Measurements from ENCODE around the gene TSC22D4.
"Not testable (repeated sequence)": the region's sequence is repeated elsewhere in the genome, so short reads cannot be mapped to it uniquely, and the experiment has no call there.

The TSC22D4 gene

GRCh38 chr7:100478958-100479660 is at the start of gene TSC22D4:
TSC22D4 (minus strand) TSS chr7:100479214; CDS start chr7:100478038, 1,176 bp downstream.
- DNase-seq: peak; percentile 80

GRCh38 chr7:100528108-100528866 is 49.3 kb upstream of the TSC22D4 start:
- DNase-seq: not testable (repeated sequence)

- not testable (repeated sequence) for DNase-seq
Measured at GRCh38 chr7:100523192-100523591, 44.2 kb upstream of the TSC22D4 start.

GRCh38 chr7:100521909-100522593 is 43.0 kb upstream of the TSC22D4 start:
- not testable (repeated sequence) for DNase-seq

GRCh38 chr7:100521076-100521475 is 42.1 kb upstream of the TSC22D4 start:
- no peak for DNase-seq

GRCh38 chr7:100520138-100520537 is 41.1 kb upstream of the TSC22D4 start:
- no peak for DNase-seq

GRCh38 chr7:100519580-100519979 is 40.6 kb upstream of the TSC22D4 start:
- DNase-seq: no peak

GRCh38 chr7:100517305-100517704 is 38.3 kb upstream of the TSC22D4 start:
- DNase-seq: no peak

- DNase-seq: no peak
Measured at GRCh38 chr7:100516135-100516812, 37.3 kb upstream of the TSC22D4 start.

- DNase-seq: no peak
Measured at GRCh38 chr7:100515072-100515532, 36.1 kb upstream of the TSC22D4 start.

- DNase-seq: no peak
Measured at GRCh38 chr7:100513212-100513810, 34.3 kb upstream of the TSC22D4 start.

- no peak for DNase-seq
Measured at GRCh38 chr7:100510437-100511239, 31.6 kb upstream of the TSC22D4 start.

- no peak for DNase-seq
Measured at GRCh38 chr7:100509231-100509630, 30.2 kb upstream of the TSC22D4 start.

- no peak for DNase-seq
Measured at GRCh38 chr7:100506356-100506923, 27.4 kb upstream of the TSC22D4 start.

GRCh38 chr7:100504887-100505611 is 26.0 kb upstream of the TSC22D4 start:
- DNase-seq: no peak

GRCh38 chr7:100504031-100504430 is 25.0 kb upstream of the TSC22D4 start:
- not testable (repeated sequence) for DNase-seq

GRCh38 chr7:100500743-100501142 is 21.7 kb upstream of the TSC22D4 start:
- not testable (repeated sequence) for DNase-seq

- no peak for DNase-seq
Measured at GRCh38 chr7:100496509-100496908, 17.5 kb upstream of the TSC22D4 start.

- no peak for DNase-seq
Measured at GRCh38 chr7:100493476-100494264, 14.7 kb upstream of the TSC22D4 start.
